ENCODE data around the gene OR6V1. TPM values are rescaled to one million over a fixed set of nuclear protein-coding genes. Genes with fewer than 3 reads are reported as not detected.

OR6V1 gene
- total and polyA plus RNA-seq, 2 donors from 2014 or later: not detected

DNA sequence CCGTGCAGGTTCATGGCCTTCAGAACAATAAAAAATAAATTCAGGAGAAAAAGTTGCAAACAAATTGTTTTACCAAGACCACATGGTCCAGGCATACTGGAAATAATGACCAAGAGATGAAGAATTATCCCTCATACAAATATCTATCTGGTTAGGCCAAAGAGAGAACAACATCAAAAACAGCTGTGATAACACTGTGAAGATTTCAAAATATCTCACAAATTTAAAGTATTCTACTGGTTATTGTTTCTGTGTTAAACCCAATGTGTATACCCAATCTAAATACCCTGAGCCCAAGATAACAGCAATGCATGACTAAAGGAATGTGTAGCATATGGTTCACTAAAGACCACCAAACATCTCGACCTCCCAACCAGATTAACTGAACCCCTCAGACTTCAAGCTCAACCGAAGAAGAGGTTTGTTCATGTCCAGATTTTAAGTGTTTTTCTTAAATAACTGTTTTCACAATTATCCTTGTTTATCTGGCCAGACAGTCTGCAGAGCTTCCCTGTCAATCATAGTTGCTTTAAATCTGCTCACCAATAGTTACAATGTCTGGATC lies 36.1 kb upstream of the OR6V1 start:
- intact Hi-C loops (cut with DNase I): no loop called here

GRCh38 chr7:143016996-143017395 lies 35.1 kb upstream of the OR6V1 start:
- no peak overlapping the region for H3K4me3 ChIP-seq (ENCODE audit: low read length in 3 of 3)
- FAIRE-seq (no peak), DNase-seq (no peak)
- no peak for TF ChIP-seq CTCF (IDR thresholded peaks at IDR 0.05; ENCODE audit: borderline replicate concordance, extremely low read depth, insufficient read depth)
- no peaks in the 10 kb centered on the region for H3K36me3 ChIP-seq (ENCODE audit: control insufficient read depth in 2 of 3, insufficient read depth in 3 of 3, low read length in 3 of 3)
- no peaks in the 10 kb centered on the region for H3K27me3 ChIP-seq (ENCODE audit: control insufficient read depth, insufficient read depth, low read length)
- H3K9me3 ChIP-seq (ENCODE audit: control insufficient read depth in 2 of 3, insufficient read depth in 1 of 3, low read length in 3 of 3): no peaks in the 10 kb centered on the region
- H3K4me1 ChIP-seq (ENCODE audit: control insufficient read depth in 2 of 3, insufficient read depth in 2 of 3, low read depth in 1 of 3, low read length in 3 of 3): no peaks in the 10 kb centered on the region
- no peak overlapping the region for H3K27ac ChIP-seq (ENCODE audit: low read depth in 2 of 2, low read length in 2 of 2)
- intact Hi-C loops (cut with DNase I): no loop called here
- H3K9ac ChIP-seq (ENCODE audit: low read length in 3 of 3): no peak overlapping the region

More for the DNA sequence above, 36.1 kb upstream of the OR6V1 start:
- Histone ChIP-seq H3K4me1 (ENCODE audit: control insufficient read depth in 2 of 3, insufficient read depth in 2 of 3, low read depth in 1 of 3, low read length in 3 of 3) (no peaks in the 10 kb centered on the region), H3K9ac (ENCODE audit: low read length in 3 of 3) (no peak overlapping the region), H3K27ac (ENCODE audit: low read depth in 2 of 2, low read length in 2 of 2) (no peak overlapping the region), H3K27me3 (ENCODE audit: control insufficient read depth, insufficient read depth, low read length) (no peaks in the 10 kb centered on the region), H3K36me3 (ENCODE audit: control insufficient read depth in 2 of 3, insufficient read depth in 3 of 3, low read length in 3 of 3) (no peaks in the 10 kb centered on the region), H3K4me3 (ENCODE audit: low read length in 3 of 3) (no peak overlapping the region), H3K9me3 (ENCODE audit: control insufficient read depth in 2 of 3, insufficient read depth in 1 of 3, low read length in 3 of 3) (no peaks in the 10 kb centered on the region)
- TF ChIP-seq CTCF (IDR thresholded peaks at IDR 0.05; ENCODE audit: borderline replicate concordance, extremely low read depth, insufficient read depth): no peak
- FAIRE-seq: no peak
- DNase-seq: no peak

GRCh38 chr7:143018931-143019330 lies 33.2 kb upstream of the OR6V1 start:
- Histone ChIP-seq H3K9ac (ENCODE audit: low read length in 3 of 3) (no peak overlapping the region), H3K27ac (ENCODE audit: low read depth in 2 of 2, low read length in 2 of 2) (no peak overlapping the region), H3K4me3 (ENCODE audit: low read length in 3 of 3) (no peak overlapping the region), H3K9me3 (ENCODE audit: control insufficient read depth in 2 of 3, insufficient read depth in 1 of 3, low read length in 3 of 3) (no peaks in the 10 kb centered on the region), H3K4me1 (ENCODE audit: control insufficient read depth in 2 of 3, insufficient read depth in 2 of 3, low read depth in 1 of 3, low read length in 3 of 3) (no peaks in the 10 kb centered on the region), H3K27me3 (ENCODE audit: control insufficient read depth, insufficient read depth, low read length) (no peaks in the 10 kb centered on the region), H3K36me3 (ENCODE audit: control insufficient read depth in 2 of 3, insufficient read depth in 3 of 3, low read length in 3 of 3) (no peaks in the 10 kb centered on the region)
- FAIRE-seq: no peak
- no peak for TF ChIP-seq CTCF (IDR thresholded peaks at IDR 0.05; ENCODE audit: borderline replicate concordance, extremely low read depth, insufficient read depth)
- no peak for DNase-seq
- intact Hi-C loops (cut with DNase I): no loop called here

DNA sequence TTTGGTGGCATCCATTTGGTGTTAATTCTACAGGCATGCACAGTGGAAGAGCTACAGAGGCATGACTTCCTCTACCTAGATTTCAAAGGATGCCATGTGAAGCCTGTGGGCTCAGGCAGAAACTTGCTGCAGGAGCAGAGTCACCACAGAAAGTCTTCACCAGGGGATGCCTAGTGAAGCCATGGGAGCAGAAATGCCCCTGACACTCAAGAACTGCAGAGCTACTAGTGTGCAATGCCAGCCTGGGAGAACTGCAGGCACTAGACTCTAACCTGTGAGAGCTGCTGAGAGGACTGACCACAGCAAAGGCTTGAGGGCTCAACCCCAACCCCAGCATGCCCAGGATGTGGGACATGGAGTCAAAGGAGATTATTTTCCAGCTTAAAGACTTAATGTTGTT lies 29.1 kb upstream of the OR6V1 start:
- no peaks in the 10 kb centered on the region for H3K4me1 ChIP-seq (ENCODE audit: control insufficient read depth in 2 of 3, insufficient read depth in 2 of 3, low read depth in 1 of 3, low read length in 3 of 3)
- FAIRE-seq: no peak
- DNase-seq: no peak
- H3K36me3 ChIP-seq (ENCODE audit: control insufficient read depth in 2 of 3, insufficient read depth in 3 of 3, low read length in 3 of 3): no peaks in the 10 kb centered on the region
- no peaks in the 10 kb centered on the region for H3K27me3 ChIP-seq (ENCODE audit: control insufficient read depth, insufficient read depth, low read length)
- no peak overlapping the region for H3K9ac ChIP-seq (ENCODE audit: low read length in 3 of 3)
- intact Hi-C loops (cut with DNase I): no loop called here
- H3K4me3 ChIP-seq (ENCODE audit: low read length in 3 of 3): no peak overlapping the region
- TF ChIP-seq CTCF (IDR thresholded peaks at IDR 0.05; ENCODE audit: borderline replicate concordance, extremely low read depth, insufficient read depth): no peak
- no peak overlapping the region for H3K27ac ChIP-seq (ENCODE audit: low read depth in 2 of 2, low read length in 2 of 2)
- no peaks in the 10 kb centered on the region for H3K9me3 ChIP-seq (ENCODE audit: control insufficient read depth in 2 of 3, insufficient read depth in 1 of 3, low read length in 3 of 3)
